Naive B cell (primary cell): ENCODE measurements around the gene UPK3B. TPM values are rescaled to one million over a fixed set of nuclear protein-coding genes. Genes with fewer than 3 reads are reported as not detected.
"Not testable (repeated sequence)": the region's sequence is repeated elsewhere in the genome, so short reads cannot be mapped to it uniquely, and the experiment has no call there.

Experiments used
- ATAC-seq, 2 donors: fragments of 150-1000 bp; cut with Tn5 transposase; 2 replicates each; pipeline ENCODE4 v1.10.0; 2021; ENCODE audit warnings: low read depth in 2 of 2, mild to moderate bottlenecking in 2 of 2, moderate library complexity in 2 of 2
- DNase-seq: peaks from one replicate; pipeline ENCODE4 v3.0.0; 2022
- H3K27ac Mint-ChIP-seq, 6 donors: one replicate each; pipeline ENCODE4 v1.8.0; 2020 to 2022; ENCODE audit warnings: mild to moderate bottlenecking in 6 of 6, mixed read lengths in 6 of 6, moderate library complexity in 5 of 6, inconsistent platforms in 2 of 6
- H3K27me3 Mint-ChIP-seq, 3 donors: one replicate each; pipeline ENCODE4 v1.8.0; 2021 to 2022; ENCODE audit warnings: mixed read lengths in 3 of 3, mild to moderate bottlenecking in 1 of 3
- H3K36me3 Mint-ChIP-seq, 2 donors: one replicate each; pipeline ENCODE4 v1.8.0; 2020 to 2022; ENCODE audit warnings: mixed read lengths in 2 of 2, inconsistent platforms in 1 of 2, mild to moderate bottlenecking in 1 of 2
- H3K4me1 Mint-ChIP-seq, 3 donors: one replicate each; pipeline ENCODE4 v1.8.0; 2020 to 2022; ENCODE audit warnings: mixed read lengths in 3 of 3, inconsistent platforms in 1 of 3, mild to moderate bottlenecking in 1 of 3, moderate library complexity in 1 of 3
- H3K4me3 Mint-ChIP-seq, 8 donors: one replicate each; pipeline ENCODE4 v1.8.0; 2020 to 2022; ENCODE audit warnings: mild to moderate bottlenecking in 8 of 8, mixed read lengths in 8 of 8, moderate library complexity in 8 of 8, inconsistent platforms in 2 of 8
- H3K9me3 Mint-ChIP-seq, 7 donors: one replicate each; pipeline ENCODE4 v1.8.0; 2020 to 2022; ENCODE audit warnings: mixed read lengths in 7 of 7, mild to moderate bottlenecking in 5 of 7, inconsistent platforms in 2 of 7, moderate library complexity in 1 of 7
- polyA plus RNA-seq, 6 donors: library from polyadenylated mRNA; unstranded; fragments of 300-500 nt; fragmentation: Illumina TruSeq; gene quantifications; one replicate each; pipeline ENCODE4 v1.2.3, GENCODE V29; 2021; ENCODE audit warnings: low read depth in 6 of 6

Gene UPK3B
- polyA plus RNA-seq, 6 donors from 2014 or later = 0.13 to 0.74 (median 0.21) TPM; not detected in 3

GRCh38 chr7:76513817-76514799 is 3.8 kb downstream of the UPK3B start:
- Mint-ChIP-seq H3K4me3 (peak overlapping the region in 1 of 8 donors; percentile 29), H3K4me1 (peaks cover 0 to 4% (median 0%) of the 10 kb centered on the region in 3 donors), H3K9me3 (no peaks in the 10 kb centered on the region), H3K27ac (peak overlapping the region in 1 of 6 donors; percentile 95), H3K27me3 (peaks cover 0 to 14% (median 0%) of the 10 kb centered on the region in 3 donors), H3K36me3 (no peaks in the 10 kb centered on the region)
- ATAC-seq = no peak
- DNase-seq = no peak

- DNase-seq (no peak), ATAC-seq (no peak)
- no peaks in the 10 kb centered on the region for H3K36me3 Mint-ChIP-seq
- H3K27ac Mint-ChIP-seq = peak overlapping the region in 1 of 6 donors; percentile 95
- H3K4me3 Mint-ChIP-seq = no peak overlapping the region
- H3K4me1 Mint-ChIP-seq = peaks cover 0 to 4% (median 0%) of the 10 kb centered on the region in 3 donors
- H3K9me3 Mint-ChIP-seq = no peaks in the 10 kb centered on the region
- H3K27me3 Mint-ChIP-seq = peaks cover 0 to 14% (median 0%) of the 10 kb centered on the region in 3 donors
Measured at GRCh38 chr7:76514926-76515771, 4.8 kb downstream of the UPK3B start.

- Mint-ChIP-seq H3K4me3 (no peak overlapping the region), H3K27ac (no peak overlapping the region), H3K36me3 (no peaks in the 10 kb centered on the region), H3K9me3 (no peaks in the 10 kb centered on the region), H3K27me3 (peaks cover 0 to 14% (median 0%) of the 10 kb centered on the region in 3 donors), H3K4me1 (peaks cover 0 to 4% (median 0%) of the 10 kb centered on the region in 3 donors)
- peak; percentile 54 to 82 for ATAC-seq
- DNase-seq = no peak
Measured at GRCh38 chr7:76515999-76516443, 5.7 kb downstream of the UPK3B start.

- H3K27ac Mint-ChIP-seq, H3K9me3 Mint-ChIP-seq, DNase-seq, H3K4me1 Mint-ChIP-seq, H3K36me3 Mint-ChIP-seq, ATAC-seq, H3K4me3 Mint-ChIP-seq: not testable (repeated sequence)
- H3K27me3 Mint-ChIP-seq = peaks cover 0 to 14% (median 0%) of the 10 kb centered on the region in 3 donors
Measured at GRCh38 chr7:76516932-76517331, 6.6 kb downstream of the UPK3B start.

GRCh38 chr7:76526183-76526582 is 15.8 kb downstream of the UPK3B start:
- H3K27ac Mint-ChIP-seq, H3K36me3 Mint-ChIP-seq, H3K27me3 Mint-ChIP-seq, ATAC-seq, H3K9me3 Mint-ChIP-seq, H3K4me3 Mint-ChIP-seq, H3K4me1 Mint-ChIP-seq, DNase-seq: not testable (repeated sequence)

GRCh38 chr7:76531643-76532042 is 21.3 kb downstream of the UPK3B start:
- not testable (repeated sequence) for H3K9me3 Mint-ChIP-seq, H3K27me3 Mint-ChIP-seq, DNase-seq, H3K4me1 Mint-ChIP-seq, H3K27ac Mint-ChIP-seq, H3K4me3 Mint-ChIP-seq, H3K36me3 Mint-ChIP-seq, ATAC-seq

- H3K36me3 Mint-ChIP-seq, H3K27ac Mint-ChIP-seq, H3K27me3 Mint-ChIP-seq, ATAC-seq, H3K4me3 Mint-ChIP-seq, H3K9me3 Mint-ChIP-seq, DNase-seq, H3K4me1 Mint-ChIP-seq: not testable (repeated sequence)
Measured at GRCh38 chr7:76543197-76543596, 32.8 kb downstream of the UPK3B start, which contains the start of gene SPDYE16. Gene SPDYE16, minus strand, starts transcription at chr7:76543297. Its CDS starts 1,838 bp downstream, at chr7:76541459.

GRCh38 chr7:76549025-76549854 is 38.9 kb downstream of the UPK3B start:
- Mint-ChIP-seq H3K4me1 (peaks cover 8 to 26% (median 24%) of the 10 kb centered on the region in 3 donors), H3K27ac (peak overlapping the region; percentile 86 to 95 (median 92)), H3K4me3 (peak overlapping the region; percentile 90 to 97 (median 94))
- ATAC-seq = peak; percentile 97
- not testable (repeated sequence) for H3K27me3 Mint-ChIP-seq, H3K9me3 Mint-ChIP-seq, H3K36me3 Mint-ChIP-seq
- peak; percentile 81 for DNase-seq

- not testable (repeated sequence) for H3K36me3 Mint-ChIP-seq, ATAC-seq, H3K9me3 Mint-ChIP-seq, DNase-seq, H3K27me3 Mint-ChIP-seq
- H3K4me3 Mint-ChIP-seq = peak overlapping the region; percentile 90 to 97 (median 94)
- peak overlapping the region in 5 of 6 donors; percentile 66 to 89 (median 74) for H3K27ac Mint-ChIP-seq
- H3K4me1 Mint-ChIP-seq = peaks cover 10 to 28% (median 26%) of the 10 kb centered on the region in 3 donors
Measured at GRCh38 chr7:76549855-76550248, 39.5 kb downstream of the UPK3B start.

- not testable (repeated sequence) for ATAC-seq, H3K36me3 Mint-ChIP-seq, H3K9me3 Mint-ChIP-seq, DNase-seq, H3K27me3 Mint-ChIP-seq
- peak overlapping the region in 1 of 8 donors; percentile 64 for H3K4me3 Mint-ChIP-seq
- peaks cover 11 to 35% (median 28%) of the 10 kb centered on the region in 3 donors for H3K4me1 Mint-ChIP-seq
- peak overlapping the region in 2 of 6 donors; percentile 22 to 58 for H3K27ac Mint-ChIP-seq
Measured at GRCh38 chr7:76551992-76552391, 41.6 kb downstream of the UPK3B start.

GRCh38 chr7:76559685-76560084 is 49.3 kb downstream of the UPK3B start:
- H3K27ac Mint-ChIP-seq = peak overlapping the region in 4 of 6 donors; percentile 3 to 74 (median 12)
- not testable (repeated sequence) for DNase-seq, H3K27me3 Mint-ChIP-seq, ATAC-seq, H3K9me3 Mint-ChIP-seq, H3K4me3 Mint-ChIP-seq, H3K36me3 Mint-ChIP-seq
- H3K4me1 Mint-ChIP-seq = peaks cover 13 to 24% (median 21%) of the 10 kb centered on the region in 3 donors

- peak overlapping the region in 1 of 6 donors; percentile 58 for H3K27ac Mint-ChIP-seq
- H3K9me3 Mint-ChIP-seq, DNase-seq, H3K36me3 Mint-ChIP-seq, ATAC-seq, H3K4me3 Mint-ChIP-seq, H3K27me3 Mint-ChIP-seq: not testable (repeated sequence)
- H3K4me1 Mint-ChIP-seq = peaks cover 11 to 24% (median 16%) of the 10 kb centered on the region in 3 donors
Measured at GRCh38 chr7:76560157-76560556, 49.8 kb downstream of the UPK3B start.
